ENCODE data around the gene ACOT8. TPM values are rescaled to one million over a fixed set of nuclear protein-coding genes. Genes with fewer than 3 reads are reported as not detected.
"Not testable (repeated sequence)": the region's sequence is repeated elsewhere in the genome, so short reads cannot be mapped to it uniquely, and the experiment has no call there.

The ACOT8 gene
- total RNA-seq, 4 donors from 2014 or later, result 84.6 to 108 (median 99.7) TPM

DNA sequence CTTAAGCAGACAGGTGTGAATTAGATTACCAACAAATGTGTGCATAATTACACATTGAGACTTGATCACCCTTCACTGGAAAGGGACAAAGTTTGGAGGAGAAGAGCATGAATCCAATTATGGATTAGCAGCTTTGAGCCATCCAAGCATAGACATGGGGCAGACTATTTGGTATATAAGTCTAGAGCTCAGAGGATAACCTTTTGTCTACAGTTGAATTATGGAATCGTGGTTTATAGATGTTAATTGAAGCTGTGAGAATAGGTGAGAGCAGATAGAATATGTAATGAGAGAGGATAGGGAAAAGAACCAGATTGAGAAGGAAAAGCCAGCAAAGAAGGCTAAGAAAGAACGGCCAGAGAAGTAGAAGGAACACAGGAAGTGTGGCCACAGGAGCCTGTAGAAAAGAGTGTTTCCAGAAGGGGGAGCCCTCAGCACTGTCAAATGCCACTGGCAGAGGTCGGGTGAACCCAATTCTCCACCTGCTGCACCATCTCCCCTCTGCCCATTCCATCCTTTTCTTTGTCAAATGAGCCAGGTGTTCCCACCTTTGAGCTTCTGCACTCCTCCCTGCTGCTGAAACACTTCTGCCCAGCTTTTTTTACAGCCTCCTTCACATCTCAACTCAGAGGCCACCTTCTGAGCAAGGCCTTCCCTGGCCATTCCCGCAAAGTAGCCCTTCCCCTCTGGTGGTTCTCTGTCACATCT, 58.1 kb downstream of the ACOT8 start:
- Histone ChIP-seq H3K36me3 (peaks cover 0 to 65% (median 26%) of the 10 kb centered on the region in 4 donors), H3K27me3 (no peaks in the 10 kb centered on the region), H3K4me3 (no peak overlapping the region), H3K4me1 (peaks cover 0 to 12% (median 4%) of the 10 kb centered on the region in 4 donors), H3K9me3 (no peaks in the 10 kb centered on the region), H3K27ac (peak overlapping the region; percentile 24 to 42 (median 30))
- intact Hi-C loops (cut with DNase I; ENCODE audit: low total_unique reads), result loop anchor here (10.0 kb wide), 1 partner anchor 96 kb away; the partner anchor contains the start of genes CTSA and NEURL2
- WGBS, 2 donors (ENCODE audit: low coverage in 1 of 2), result 32 to 34% methylated on average over 4 of the region's 4 CpGs
- TF ChIP-seq EP300 (IDR thresholded peaks at IDR 0.05; ENCODE audit: low read depth) (no peak), POLR2AphosphoS5 (IDR thresholded peaks at IDR 0.05) (peak in 1 of 3 donors; percentile 18), CTCF (IDR thresholded peaks at IDR 0.05) (peak; percentile 62 to 70 (median 64))
- DNase-seq, result peak; percentile 73
- in situ Hi-C loops (cut with MboI; ENCODE audit: low pct_ligation_motif_present in 1 of 4, low pct_unique_long_range_greater_than_20kb in 1 of 4, low sequenced_read_pairs in 3 of 4), result loop anchor here in 1 of 4 donors (10.0 kb wide), 1 partner anchor 166 kb away; no protein-coding TSS in a partner anchor

GRCh38 chr20:45797955-45798354, 59.2 kb downstream of the ACOT8 start:
- intact Hi-C loops (cut with DNase I; ENCODE audit: low total_unique reads) (loop anchor here (10.0 kb wide), 1 partner anchor 97 kb away; the partner anchor contains the start of genes CTSA and NEURL2), in situ Hi-C loops (cut with MboI; ENCODE audit: low pct_ligation_motif_present in 1 of 4, low pct_unique_long_range_greater_than_20kb in 1 of 4, low sequenced_read_pairs in 3 of 4) (loop anchor here in 1 of 4 donors (10.0 kb wide), 1 partner anchor 167 kb away; no protein-coding TSS in a partner anchor)
- not testable (repeated sequence) for H3K4me3 ChIP-seq, DNase-seq, H3K27me3 ChIP-seq, H3K27ac ChIP-seq, H3K9me3 ChIP-seq
- Histone ChIP-seq H3K4me1 (peaks cover 5 to 19% (median 5%) of the 10 kb centered on the region in 4 donors), H3K36me3 (peaks cover 0 to 60% (median 23%) of the 10 kb centered on the region in 4 donors)
- 92% methylated on average over 3 of the region's 3 CpGs; no CpG with 5 or more reads in 1 of the 2 donors for WGBS, 2 donors (ENCODE audit: low coverage in 1 of 2)

GRCh38 chr20:45797510-45797909, 59.7 kb downstream of the ACOT8 start:
- WGBS, 2 donors (ENCODE audit: low coverage in 1 of 2), result no CpG with 5 or more reads among the region's 1 CpG
- H3K4me3 ChIP-seq, H3K9me3 ChIP-seq, H3K27ac ChIP-seq, DNase-seq, H3K27me3 ChIP-seq: not testable (repeated sequence)
- Histone ChIP-seq H3K36me3 (peaks cover 0 to 55% (median 21%) of the 10 kb centered on the region in 4 donors), H3K4me1 (peaks cover 7 to 24% (median 9%) of the 10 kb centered on the region in 4 donors)
- in situ Hi-C loops (cut with MboI; ENCODE audit: low pct_ligation_motif_present in 1 of 4, low pct_unique_long_range_greater_than_20kb in 1 of 4, low sequenced_read_pairs in 3 of 4), result loop anchor here in 1 of 4 donors (10.0 kb wide), 1 partner anchor 167 kb away; no protein-coding TSS in a partner anchor
- intact Hi-C loops (cut with DNase I; ENCODE audit: low total_unique reads), result loop anchor here (10.0 kb wide), 1 partner anchor 97 kb away; the partner anchor contains the start of genes CTSA and NEURL2

DNA sequence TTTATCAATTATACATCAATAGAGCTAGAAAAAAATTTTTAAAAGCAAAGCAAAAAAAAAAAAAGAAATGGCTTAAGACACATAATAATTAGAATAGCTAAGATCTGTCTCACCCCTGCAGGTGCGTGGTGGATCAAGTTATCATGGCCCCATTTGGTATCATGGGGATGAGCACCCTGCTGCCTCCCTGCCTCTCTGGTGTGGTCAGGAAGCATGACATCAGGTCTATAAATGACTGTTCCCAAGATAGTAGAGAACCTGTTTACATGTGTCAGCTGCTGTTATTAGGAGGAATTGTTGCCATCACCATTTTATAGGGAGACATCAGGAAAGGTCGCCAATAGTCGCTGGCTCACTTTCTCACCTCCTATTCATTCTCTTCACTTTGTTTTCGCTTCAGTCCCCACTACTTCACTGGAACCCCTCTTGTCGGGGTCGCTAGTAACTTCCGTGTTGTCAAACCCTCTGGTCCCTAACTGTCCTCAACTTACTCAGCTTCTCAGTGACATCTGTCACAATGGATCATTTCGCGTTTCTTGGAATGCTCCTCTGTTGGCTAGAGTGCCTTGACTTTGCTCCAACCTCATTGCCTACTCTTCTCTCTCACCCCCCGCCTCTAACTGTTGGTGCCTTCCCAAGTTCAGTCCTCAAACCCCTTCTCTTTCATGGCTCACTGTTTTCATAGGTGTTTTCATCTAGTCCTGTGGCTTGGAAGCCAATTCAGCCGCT, 60.7 kb downstream of the ACOT8 start:
- Histone ChIP-seq H3K36me3 (peaks cover 0 to 45% (median 16%) of the 10 kb centered on the region in 4 donors), H3K4me3 (no peak overlapping the region), H3K27me3 (no peaks in the 10 kb centered on the region), H3K27ac (no peak overlapping the region), H3K4me1 (peaks cover 8 to 26% (median 10%) of the 10 kb centered on the region in 4 donors), H3K9me3 (no peaks in the 10 kb centered on the region)
- intact Hi-C loops (cut with DNase I; ENCODE audit: low total_unique reads) (loop anchor here (10.0 kb wide), 1 partner anchor 98 kb away; the partner anchor contains the start of genes CTSA and NEURL2), in situ Hi-C loops (cut with MboI; ENCODE audit: low pct_ligation_motif_present in 1 of 4, low pct_unique_long_range_greater_than_20kb in 1 of 4, low sequenced_read_pairs in 3 of 4) (loop anchor here in 1 of 4 donors (10.0 kb wide), 1 partner anchor 168 kb away; no protein-coding TSS in a partner anchor)
- no peak for DNase-seq
- no peak for TF ChIP-seq CTCF (IDR thresholded peaks at IDR 0.05)
- no peak for TF ChIP-seq EP300 (IDR thresholded peaks at IDR 0.05; ENCODE audit: low read depth)
- TF ChIP-seq POLR2A (IDR thresholded peaks at IDR 0.05), result no peak
- TF ChIP-seq POLR2AphosphoS5 (IDR thresholded peaks at IDR 0.05), result no peak
- WGBS, 2 donors (ENCODE audit: low coverage in 1 of 2), result 95 to 97% methylated on average over 8 to 11 of the region's 11 CpGs
